ENCODE measurements around the gene ADGRG7. TPM values are rescaled to one million over a fixed set of nuclear protein-coding genes. Genes with fewer than 3 reads are reported as not detected.

Gene ADGRG7
- polyA plus RNA-seq, 2 of the 4 experiments (the other 2 are of a cell fraction) = 0.09 TPM; not detected in 1

DNA sequence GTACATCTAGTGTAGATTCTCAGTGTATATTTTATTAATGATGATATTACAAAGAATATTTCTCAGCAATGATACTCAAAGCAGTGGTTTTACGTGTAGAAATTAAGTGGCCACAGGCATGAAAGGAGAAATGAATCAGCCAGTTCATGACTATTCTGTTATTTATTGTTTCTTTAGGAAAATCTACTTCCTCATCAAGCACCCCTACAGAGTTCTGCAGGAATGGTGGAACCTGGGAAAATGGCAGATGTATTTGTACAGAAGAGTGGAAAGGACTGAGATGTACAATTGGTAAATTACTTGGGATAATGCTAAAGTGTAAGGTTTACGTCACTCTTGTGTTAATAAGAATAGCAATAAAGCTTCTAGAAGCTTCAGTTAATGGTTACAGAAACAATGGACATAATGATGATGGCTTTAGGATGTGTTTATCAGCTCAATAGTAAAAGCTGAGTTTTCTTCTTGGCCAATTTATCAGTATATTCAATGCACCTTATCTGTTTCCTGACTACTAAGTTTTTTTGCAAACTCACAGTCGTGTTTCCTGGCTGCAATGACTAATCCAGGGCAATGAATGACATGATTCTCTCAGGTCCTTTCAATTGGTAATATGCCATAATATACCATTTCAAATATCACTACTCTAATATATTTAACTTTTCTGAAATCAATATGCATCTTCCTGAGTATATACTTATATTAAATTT is 20.2 kb downstream of the ADGRG7 start:
- TF ChIP-seq POLR2A (IDR thresholded peaks at IDR 0.05; ENCODE audit: low read length) (no peak), FOSB (CRISPR knock-in tag; IDR thresholded peaks at IDR 0.05) (no peak), CEBPB (IDR thresholded peaks at IDR 0.05) (no peak), CBX8 (IDR thresholded peaks at IDR 0.05) (no peak), NPAS2 (CRISPR knock-in tag; IDR thresholded peaks at IDR 0.05; ENCODE audit: borderline replicate concordance) (no peak), FOSL2 (IDR thresholded peaks at IDR 0.05) (no peak), FOSL2 (CRISPR knock-in tag; IDR thresholded peaks at IDR 0.05) (no peak), EHF (CRISPR knock-in tag; IDR thresholded peaks at IDR 0.05) (no peak), SREBF2 (IDR thresholded peaks at IDR 0.05) (no peak), TFCP2L1 (CRISPR knock-in tag; IDR thresholded peaks at IDR 0.05) (no peak), MYC (IDR thresholded peaks at IDR 0.05; ENCODE audit: borderline replicate concordance, low read length) (no peak), PHF8 (IDR thresholded peaks at IDR 0.05; ENCODE audit: borderline replicate concordance, low read depth) (no peak), MAFK (IDR thresholded peaks at IDR 0.05; ENCODE audit: partially characterized antibody) (no peak), RFX5 (IDR thresholded peaks at IDR 0.05) (no peak), CHD2 (IDR thresholded peaks at IDR 0.05; ENCODE audit: low read length, partially characterized antibody) (no peak)
- TF ChIP-seq, protein P1, sequence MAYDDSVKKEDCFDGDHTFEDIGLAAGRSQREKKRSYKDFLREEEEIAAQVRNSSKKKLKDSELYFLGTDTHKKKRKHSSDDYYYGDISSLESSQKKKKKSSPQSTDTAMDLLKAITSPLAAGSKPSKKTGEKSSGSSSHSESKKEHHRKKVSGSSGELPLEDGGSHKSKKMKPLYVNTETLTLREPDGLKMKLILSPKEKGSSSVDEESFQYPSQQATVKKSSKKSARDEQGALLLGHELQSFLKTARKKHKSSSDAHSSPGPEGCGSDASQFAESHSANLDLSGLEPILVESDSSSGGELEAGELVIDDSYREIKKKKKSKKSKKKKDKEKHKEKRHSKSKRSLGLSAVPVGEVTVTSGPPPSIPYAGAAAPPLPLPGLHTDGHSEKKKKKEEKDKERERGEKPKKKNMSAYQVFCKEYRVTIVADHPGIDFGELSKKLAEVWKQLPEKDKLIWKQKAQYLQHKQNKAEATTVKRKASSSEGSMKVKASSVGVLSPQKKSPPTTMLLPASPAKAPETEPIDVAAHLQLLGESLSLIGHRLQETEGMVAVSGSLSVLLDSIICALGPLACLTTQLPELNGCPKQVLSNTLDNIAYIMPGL (CRISPR knock-in tag; IDR thresholded peaks at IDR 0.05; ENCODE audit: borderline replicate concordance) = no peak
- no peak for DNase-seq (ENCODE audit: low read depth in 1 of 2, low spot score in 1 of 2)
- Histone ChIP-seq H3K9me3 (no peaks in the 10 kb centered on the region), H3K27ac (no peak overlapping the region), H3K4me2 (no peak overlapping the region), H3K4me3 (no peak overlapping the region), H3K4me1 (peaks cover 5% of the 10 kb centered on the region; the same call in 1 of the 3 replicates)
- ChIA-PET CTCF (interaction anchor here (1.1 kb wide), 1 partner anchor 20 kb away, joined by 3 read pairs; no protein-coding TSS in a partner anchor), POLR2A (no interaction called here)
- 57% methylated on average over 3 of the region's 3 CpGs for WGBS (ENCODE audit: missing lambda C conversion rate)
- peak; percentile 43 for FAIRE-seq
- no peak for ATAC-seq

DNA sequence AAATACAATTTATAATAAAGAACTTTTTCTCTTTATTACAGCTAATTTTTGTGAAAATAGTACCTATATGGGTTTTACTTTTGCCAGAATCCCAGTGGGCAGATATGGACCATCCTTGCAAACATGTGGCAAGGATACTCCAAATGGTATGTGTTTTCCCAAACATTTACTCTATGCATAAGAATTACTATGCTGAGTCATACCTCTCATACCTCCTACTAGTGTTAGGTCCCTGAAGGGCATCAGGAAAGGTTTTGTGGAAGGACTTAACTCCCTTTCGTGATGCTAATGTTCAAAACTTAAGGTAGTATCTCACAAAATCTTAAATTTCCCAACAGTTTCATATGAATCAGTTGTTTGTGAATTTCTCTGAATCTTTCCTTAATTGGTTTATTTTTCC is 21.3 kb downstream of the ADGRG7 start:
- no peak for ATAC-seq
- CTCF ChIA-PET = no interaction called here

DNA sequence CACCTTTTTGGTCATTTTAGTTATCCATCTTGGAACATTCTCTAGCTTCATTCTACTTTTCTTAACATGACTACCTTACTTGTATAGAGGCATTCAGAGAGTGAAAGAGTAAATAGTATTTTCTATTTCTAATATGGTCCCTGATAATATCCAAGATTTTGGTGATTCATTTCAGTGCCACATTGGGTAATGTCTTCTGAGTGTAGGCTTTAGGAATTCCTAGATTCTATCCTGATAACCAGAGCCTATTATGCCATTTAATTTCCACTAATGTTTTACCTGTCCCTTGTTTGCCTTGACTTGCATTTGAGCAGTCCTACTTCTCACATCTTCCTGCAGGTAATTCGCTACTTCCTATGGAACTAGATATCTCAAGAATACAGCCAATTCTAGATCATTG is 21.8 kb downstream of the ADGRG7 start:
- DNase-seq (ENCODE audit: low read depth in 1 of 2, low spot score in 1 of 2) (no peak), FAIRE-seq (no peak), ATAC-seq (no peak)
- Histone ChIP-seq H3K27ac (no peak overlapping the region), H3K4me1 (peaks cover 5% of the 10 kb centered on the region; the same call in 1 of the 3 replicates), H3K4me3 (no peak overlapping the region), H3K9me3 (no peaks in the 10 kb centered on the region), H3K4me2 (no peak overlapping the region)
- 71% methylated on average over 1 of the region's 1 CpG for WGBS (ENCODE audit: missing lambda C conversion rate)
- no peak for TF ChIP-seq RAD21 (conservative IDR thresholded peaks at IDR 0.05 in 1 of 2, IDR thresholded peaks at IDR 0.05 in 1 of 2)
- TF ChIP-seq HEYL (CRISPR knock-in tag; IDR thresholded peaks at IDR 0.05) = no peak
- no peak for TF ChIP-seq FOSL2 (IDR thresholded peaks at IDR 0.05)
- TF ChIP-seq FOSL2 (CRISPR knock-in tag; IDR thresholded peaks at IDR 0.05) = no peak
- no peak for TF ChIP-seq KDM5A (IDR thresholded peaks at IDR 0.05)
- no peak for TF ChIP-seq EP300 (IDR thresholded peaks at IDR 0.05)
- TF ChIP-seq NPAS2 (CRISPR knock-in tag; IDR thresholded peaks at IDR 0.05; ENCODE audit: borderline replicate concordance) = no peak
- TF ChIP-seq, protein P2, sequence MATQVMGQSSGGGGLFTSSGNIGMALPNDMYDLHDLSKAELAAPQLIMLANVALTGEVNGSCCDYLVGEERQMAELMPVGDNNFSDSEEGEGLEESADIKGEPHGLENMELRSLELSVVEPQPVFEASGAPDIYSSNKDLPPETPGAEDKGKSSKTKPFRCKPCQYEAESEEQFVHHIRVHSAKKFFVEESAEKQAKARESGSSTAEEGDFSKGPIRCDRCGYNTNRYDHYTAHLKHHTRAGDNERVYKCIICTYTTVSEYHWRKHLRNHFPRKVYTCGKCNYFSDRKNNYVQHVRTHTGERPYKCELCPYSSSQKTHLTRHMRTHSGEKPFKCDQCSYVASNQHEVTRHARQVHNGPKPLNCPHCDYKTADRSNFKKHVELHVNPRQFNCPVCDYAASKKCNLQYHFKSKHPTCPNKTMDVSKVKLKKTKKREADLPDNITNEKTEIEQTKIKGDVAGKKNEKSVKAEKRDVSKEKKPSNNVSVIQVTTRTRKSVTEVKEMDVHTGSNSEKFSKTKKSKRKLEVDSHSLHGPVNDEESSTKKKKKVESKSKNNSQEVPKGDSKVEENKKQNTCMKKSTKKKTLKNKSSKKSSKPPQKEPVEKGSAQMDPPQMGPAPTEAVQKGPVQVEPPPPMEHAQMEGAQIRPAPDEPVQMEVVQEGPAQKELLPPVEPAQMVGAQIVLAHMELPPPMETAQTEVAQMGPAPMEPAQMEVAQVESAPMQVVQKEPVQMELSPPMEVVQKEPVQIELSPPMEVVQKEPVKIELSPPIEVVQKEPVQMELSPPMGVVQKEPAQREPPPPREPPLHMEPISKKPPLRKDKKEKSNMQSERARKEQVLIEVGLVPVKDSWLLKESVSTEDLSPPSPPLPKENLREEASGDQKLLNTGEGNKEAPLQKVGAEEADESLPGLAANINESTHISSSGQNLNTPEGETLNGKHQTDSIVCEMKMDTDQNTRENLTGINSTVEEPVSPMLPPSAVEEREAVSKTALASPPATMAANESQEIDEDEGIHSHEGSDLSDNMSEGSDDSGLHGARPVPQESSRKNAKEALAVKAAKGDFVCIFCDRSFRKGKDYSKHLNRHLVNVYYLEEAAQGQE (IDR thresholded peaks at IDR 0.05) = no peak
- TF ChIP-seq POLR2A (IDR thresholded peaks at IDR 0.05; ENCODE audit: low read length) = no peak
- ChIA-PET POLR2A (no interaction called here), CTCF (no interaction called here)

More for the DNA sequence above, 21.3 kb downstream of the ADGRG7 start:
- Histone ChIP-seq H3K9me3 (no peaks in the 10 kb centered on the region), H3K4me2 (no peak overlapping the region), H3K4me3 (no peak overlapping the region), H3K27ac (no peak overlapping the region), H3K4me1 (peaks cover 5% of the 10 kb centered on the region; the same call in 1 of the 3 replicates)
- POLR2A ChIA-PET = no interaction called here
- TF ChIP-seq ZFP36 (IDR thresholded peaks at IDR 0.05; ENCODE audit: borderline replicate concordance, partially characterized antibody) = no peak
- TF ChIP-seq FOXS1 (CRISPR knock-in tag; IDR thresholded peaks at IDR 0.05) = no peak
- TF ChIP-seq BHLHE40 (IDR thresholded peaks at IDR 0.05; ENCODE audit: low read depth, low read length) = no peak
- TF ChIP-seq POLR2A (IDR thresholded peaks at IDR 0.05; ENCODE audit: low read length) = no peak
- TF ChIP-seq, protein P3, sequence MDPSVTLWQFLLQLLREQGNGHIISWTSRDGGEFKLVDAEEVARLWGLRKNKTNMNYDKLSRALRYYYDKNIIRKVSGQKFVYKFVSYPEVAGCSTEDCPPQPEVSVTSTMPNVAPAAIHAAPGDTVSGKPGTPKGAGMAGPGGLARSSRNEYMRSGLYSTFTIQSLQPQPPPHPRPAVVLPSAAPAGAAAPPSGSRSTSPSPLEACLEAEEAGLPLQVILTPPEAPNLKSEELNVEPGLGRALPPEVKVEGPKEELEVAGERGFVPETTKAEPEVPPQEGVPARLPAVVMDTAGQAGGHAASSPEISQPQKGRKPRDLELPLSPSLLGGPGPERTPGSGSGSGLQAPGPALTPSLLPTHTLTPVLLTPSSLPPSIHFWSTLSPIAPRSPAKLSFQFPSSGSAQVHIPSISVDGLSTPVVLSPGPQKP (IDR thresholded peaks at IDR 0.05; ENCODE audit: low read depth, low read length) = no peak
- TF ChIP-seq NPAS2 (CRISPR knock-in tag; IDR thresholded peaks at IDR 0.05; ENCODE audit: borderline replicate concordance) = no peak
- TF ChIP-seq FOSL2 (IDR thresholded peaks at IDR 0.05) = no peak
- TF ChIP-seq FOSL2 (CRISPR knock-in tag; IDR thresholded peaks at IDR 0.05) = no peak
- TF ChIP-seq MAFK (IDR thresholded peaks at IDR 0.05; ENCODE audit: partially characterized antibody) = peak; percentile 22
- FAIRE-seq = no peak
- WGBS (ENCODE audit: missing lambda C conversion rate) = 75% methylated on average over 1 of the region's 1 CpG
- DNase-seq (ENCODE audit: low read depth in 1 of 2, low spot score in 1 of 2) = peak in 1 of 2 experiments; percentile 16
